ENCODE data around the gene PRMT9. TPM values are rescaled to one million over a fixed set of nuclear protein-coding genes. Genes with fewer than 3 reads are reported as not detected.
A peak's percentile ranks its signal among the peaks of the same experiment; 100 is the strongest.

PRMT9 gene
- total and polyA plus RNA-seq, 10 of the 15 experiments (the other 5 are each of a cell fraction or from before 2014, with no cell fraction given), result 4.1 to 11.8 (median 7.6) TPM

GRCh38 chr4:147683717-147684700 lies at the start of gene PRMT9 (continued):
- TF ChIP-seq NR2C1 (IDR thresholded peaks at IDR 0.05), result peak; percentile 35; the same call in 1 of the 2 replicates
- TF ChIP-seq E4F1 (IDR thresholded peaks at IDR 0.05; ENCODE audit: borderline replicate concordance, partially characterized antibody), result no peak
- no peak; the same call in 1 of the 2 replicates for TF ChIP-seq IRF4 (IDR thresholded peaks at IDR 0.05; ENCODE audit: low read depth, low read length)
- TF ChIP-seq KAT2A (conservative IDR thresholded peaks at IDR 0.05; ENCODE audit: control insufficient read depth, low read depth, low read length), result no peak
- no peak for TF ChIP-seq MTA3 (IDR thresholded peaks at IDR 0.05; ENCODE audit: borderline replicate concordance, low read length)
- peak; percentile 70 to 79; a peak in 3 of 4 replicates for TF ChIP-seq EP300 (IDR thresholded peaks at IDR 0.05; ENCODE audit: borderline replicate concordance in 1 of 2, control insufficient read depth in 1 of 2, low read depth in 2 of 2, low read length in 2 of 2)
- TF ChIP-seq BACH1 (IDR thresholded peaks at IDR 0.05; ENCODE audit: borderline replicate concordance), result peak; percentile 72
- peak; percentile 71; the same call in 1 of the 2 replicates for TF ChIP-seq TAF1 (IDR thresholded peaks at IDR 0.05; ENCODE audit: borderline replicate concordance, low read depth, low read length)
- TF ChIP-seq DPF2 (IDR thresholded peaks at IDR 0.05), result peak; percentile 54
- peak; percentile 11 for TF ChIP-seq HDAC6 (IDR thresholded peaks at IDR 0.05; ENCODE audit: unreplicated experiment)
- TF ChIP-seq GATAD2B (conservative IDR thresholded peaks at IDR 0.05; ENCODE audit: low read depth), result peak; percentile 73; the same call in 1 of the 2 replicates
- peak; percentile 54 for TF ChIP-seq SMAD1 (IDR thresholded peaks at IDR 0.05; ENCODE audit: low read depth, partially characterized antibody)
- peak; percentile 58 to 99; a peak in 2 of 3 replicates for TF ChIP-seq EGR1 (IDR thresholded peaks at IDR 0.05; ENCODE audit: borderline replicate concordance in 1 of 2, low read depth in 2 of 2, low read length in 2 of 2)
- TF ChIP-seq SKIL (IDR thresholded peaks at IDR 0.05; ENCODE audit: low read depth, poor library complexity, severe bottlenecking), result peak; percentile 52
- peak in 1 of 2 experiments; percentile 64; a peak in 1 of 4 replicates for TF ChIP-seq SRF (IDR thresholded peaks at IDR 0.05; ENCODE audit: low read depth in 2 of 2, low read length in 2 of 2)
- TF ChIP-seq LARP7 (IDR thresholded peaks at IDR 0.05), result peak; percentile 86
- TF ChIP-seq POLR2A (IDR thresholded peaks at IDR 0.05; ENCODE audit: low read depth, low read length), result peak; percentile 95
- peak; percentile 85; the same call in 1 of the 2 replicates for TF ChIP-seq NBN (IDR thresholded peaks at IDR 0.05)
- TF ChIP-seq RUNX3 (IDR thresholded peaks at IDR 0.05; ENCODE audit: low read length), result peak; percentile 55; the same call in 1 of the 2 replicates
- TF ChIP-seq POLR2AphosphoS2 (IDR thresholded peaks at IDR 0.05; ENCODE audit: low read depth, low read length), result peak; percentile 95
- TF ChIP-seq SMARCA5 (IDR thresholded peaks at IDR 0.05), result no peak
- TF ChIP-seq MLLT1 (IDR thresholded peaks at IDR 0.05), result 0 out of 2 replicates have a peak, but pooled peaks have one; percentile 27

Data from GM12878 (cell line).